ENCODE results near the gene LASP1.
"Not testable (repeated sequence)": the region's sequence is repeated elsewhere in the genome, so short reads cannot be mapped to it uniquely, and the experiment has no call there.

The LASP1 gene

DNA sequence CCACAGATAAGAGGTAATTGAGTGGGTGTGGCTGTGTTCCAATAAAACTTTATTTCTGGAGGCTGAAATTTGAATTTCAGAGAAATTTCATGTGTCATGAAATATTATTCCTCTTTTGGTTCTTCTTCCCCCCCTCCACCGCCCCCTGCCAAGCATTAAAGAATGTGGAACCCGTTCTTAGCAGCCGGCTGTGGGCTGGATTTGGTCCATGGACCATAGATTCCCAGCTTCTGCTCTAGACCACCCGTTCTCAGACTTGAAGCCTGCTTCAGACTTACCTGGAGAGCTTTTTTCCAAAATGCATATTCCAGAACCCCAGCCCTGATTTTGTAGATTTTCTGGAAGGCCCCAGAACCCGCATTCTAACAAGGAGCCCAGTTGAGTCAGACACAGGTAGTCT is 40.5 kb downstream of the LASP1 start:
- no peak for DNase-seq (ENCODE audit: low spot score)

DNA sequence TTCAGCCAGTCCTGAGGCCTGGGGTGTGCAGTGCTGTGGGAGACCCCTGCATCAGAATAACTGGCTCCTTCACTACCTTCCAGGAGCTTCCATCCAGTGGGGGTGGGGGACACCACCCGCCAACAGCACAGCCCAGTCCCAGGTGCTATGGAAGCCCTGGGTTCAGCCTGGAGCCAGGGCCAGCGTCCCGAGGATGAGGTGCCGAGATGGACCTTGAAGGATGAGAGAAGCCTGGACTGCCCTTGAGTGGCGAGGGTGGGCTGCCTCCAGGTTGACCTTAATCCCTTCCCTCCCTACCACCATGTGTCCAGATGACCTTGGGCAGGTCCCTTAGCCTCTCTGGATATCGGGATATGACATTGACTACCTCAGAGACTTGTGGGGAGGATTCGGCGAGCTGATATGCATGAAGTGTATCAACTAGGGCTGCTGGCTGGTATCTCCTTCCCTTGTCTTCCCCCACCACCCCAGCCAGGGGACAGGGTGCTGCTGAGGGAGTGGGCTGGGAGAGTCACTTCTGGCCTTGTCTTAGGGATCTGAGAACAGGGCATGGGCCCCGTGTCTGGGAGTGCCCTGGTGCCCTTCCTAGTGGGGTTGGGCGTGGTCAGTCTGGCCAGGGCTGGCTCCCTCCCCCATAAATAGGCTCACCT is 41.3 kb downstream of the LASP1 start:
- DNase-seq (ENCODE audit: low spot score), result no peak

DNA sequence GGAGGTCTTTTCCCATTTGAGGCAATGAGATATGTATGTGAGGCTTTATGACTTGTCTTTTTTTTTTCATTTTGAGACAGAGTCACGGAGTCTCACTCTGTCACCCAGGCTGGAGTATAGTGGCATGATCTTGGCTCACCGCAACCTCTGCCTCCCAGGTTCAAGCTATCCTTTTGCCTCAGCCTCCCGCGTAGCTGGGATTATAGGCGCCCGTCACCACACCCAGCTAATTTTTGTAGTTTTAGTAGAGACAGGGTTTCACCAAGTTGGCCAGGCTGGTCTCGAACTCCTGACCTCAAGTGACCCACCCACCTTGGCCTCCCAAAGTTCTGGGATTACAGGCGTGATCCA is 41.8 kb downstream of the LASP1 start:
- not testable (repeated sequence) for DNase-seq (ENCODE audit: low spot score)

DNA sequence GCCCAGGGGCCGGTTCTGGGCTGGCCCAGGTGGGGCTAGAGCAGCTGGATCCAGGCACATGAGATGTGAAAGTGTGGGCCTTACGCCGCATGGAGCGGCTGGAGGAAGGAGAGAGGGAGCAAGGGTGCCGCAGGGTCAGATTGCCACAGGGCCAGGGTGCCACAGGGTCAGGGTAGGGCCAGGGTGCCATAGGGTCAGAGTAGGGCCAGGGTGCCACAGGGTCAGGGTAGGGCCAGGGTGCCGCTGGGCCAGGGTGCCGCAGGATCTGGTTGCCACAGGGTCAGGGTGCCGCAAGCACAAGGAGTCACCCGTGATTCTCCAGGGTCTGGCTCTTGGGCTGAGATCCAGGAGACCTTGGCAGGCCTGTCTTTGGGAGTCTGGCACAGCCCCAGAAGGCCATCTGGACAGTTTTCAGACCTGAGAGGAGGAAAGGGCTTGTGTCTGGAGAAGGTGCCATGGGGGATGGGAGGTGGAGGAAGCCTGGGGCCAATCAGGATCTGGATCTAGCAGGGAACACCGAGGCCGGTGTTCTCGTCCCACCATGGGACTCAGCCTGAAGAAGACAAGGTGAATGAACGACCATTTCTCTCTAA is 42.5 kb downstream of the LASP1 start:
- DNase-seq (ENCODE audit: low spot score), result no peak

DNA sequence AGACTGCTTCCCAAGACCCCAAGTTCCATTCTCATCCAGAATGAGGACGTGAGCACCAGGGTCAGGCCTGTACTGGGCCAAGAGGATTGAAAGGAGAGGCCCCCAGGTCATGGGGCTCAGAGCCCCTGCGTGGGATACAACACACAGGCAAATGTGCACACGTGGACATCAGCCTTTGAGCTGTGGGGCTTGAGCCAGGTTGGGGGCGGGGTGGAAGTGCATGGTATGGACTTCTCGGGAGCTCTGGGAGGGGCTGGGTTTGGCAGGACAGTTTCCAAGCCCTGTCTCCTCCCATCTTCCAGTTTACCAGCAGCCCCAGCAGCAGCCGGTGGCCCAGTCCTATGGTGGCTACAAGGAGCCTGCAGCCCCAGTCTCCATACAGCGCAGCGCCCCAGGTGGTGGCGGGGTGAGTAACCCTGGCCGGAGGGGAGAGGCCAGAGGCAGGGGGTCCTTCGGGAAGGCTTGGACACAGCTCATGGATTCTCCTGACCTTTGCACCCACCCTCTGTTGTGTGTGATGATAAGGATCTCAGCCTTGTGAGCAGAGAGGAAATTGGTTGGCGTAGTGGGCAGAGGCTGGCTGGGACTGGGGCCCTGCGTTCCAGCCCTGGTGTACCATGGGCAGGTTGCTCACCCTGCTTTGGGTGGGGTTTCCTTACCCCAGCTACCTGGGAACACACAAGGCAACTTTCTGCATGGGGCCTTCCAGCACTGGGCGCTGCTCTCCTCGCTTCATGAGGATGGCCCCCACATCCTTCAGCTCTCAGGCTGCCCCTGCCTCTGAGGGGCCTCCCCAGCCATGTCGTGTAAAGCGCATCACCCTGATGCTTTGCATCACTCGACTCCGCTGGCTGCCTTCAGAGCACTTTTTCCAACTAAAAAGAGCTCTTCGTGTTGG is 45.1 kb downstream of the LASP1 start:
- no peak for DNase-seq (ENCODE audit: low spot score)

DNA sequence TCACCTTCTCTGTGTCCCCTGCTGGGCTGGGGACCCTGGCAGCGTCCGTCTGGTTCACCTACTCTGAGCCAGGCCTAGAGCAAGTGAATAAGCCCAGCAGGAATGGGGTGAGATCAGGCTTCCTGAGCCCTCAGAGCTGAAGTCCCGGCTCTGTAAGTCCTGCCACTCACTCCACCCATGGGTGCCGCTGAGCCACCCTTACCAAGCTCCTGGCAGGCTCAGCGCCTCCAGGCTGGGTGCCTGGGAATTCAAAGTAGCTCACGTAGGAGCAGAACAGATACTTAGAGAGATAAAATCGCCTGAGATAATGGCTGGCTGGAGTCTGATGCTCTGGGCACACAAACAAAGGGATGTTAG is 45.8 kb downstream of the LASP1 start:
- no peak for DNase-seq (ENCODE audit: low spot score)

DNA sequence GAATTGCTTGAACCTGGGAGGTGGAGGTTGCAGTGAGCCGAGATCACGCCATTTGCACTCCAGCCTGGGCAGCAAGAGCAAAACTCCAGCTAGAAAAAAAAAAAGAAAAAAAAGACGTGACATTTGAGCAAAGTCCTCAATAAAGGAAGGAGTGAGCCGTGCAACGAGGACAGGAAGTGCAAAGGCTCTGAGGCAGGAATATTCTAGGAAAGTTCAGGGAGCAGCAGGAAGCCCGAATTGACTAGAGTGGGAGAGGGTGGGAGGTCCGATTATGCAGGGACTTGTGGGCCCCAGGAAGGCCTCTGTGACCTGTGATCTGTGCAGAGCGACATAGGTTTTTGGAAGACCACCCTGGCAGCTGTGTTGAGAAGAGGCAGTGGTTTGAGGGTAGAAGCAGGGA is 46.9 kb downstream of the LASP1 start:
- no peak for DNase-seq (ENCODE audit: low spot score)

DNA sequence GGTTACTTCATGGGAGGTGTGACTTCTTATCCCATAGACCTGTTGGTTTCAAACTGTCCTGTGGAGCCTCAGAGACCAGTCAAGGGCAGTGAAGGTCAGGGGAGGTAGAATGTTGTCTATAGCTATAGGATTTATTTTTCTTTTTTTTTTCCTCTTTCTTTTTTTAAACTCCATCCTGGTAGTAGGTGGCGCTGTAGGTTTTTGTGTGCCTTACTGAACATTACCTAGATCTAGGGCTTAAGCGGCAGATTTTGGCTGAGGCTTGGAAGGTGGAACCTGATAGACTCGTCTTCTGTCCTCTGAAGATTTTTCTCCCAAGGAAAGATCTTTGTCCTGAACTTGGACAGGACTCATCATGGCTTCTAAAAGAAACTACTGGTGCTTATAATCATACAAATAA is 47.4 kb downstream of the LASP1 start:
- no peak for DNase-seq (ENCODE audit: low spot score)

DNA sequence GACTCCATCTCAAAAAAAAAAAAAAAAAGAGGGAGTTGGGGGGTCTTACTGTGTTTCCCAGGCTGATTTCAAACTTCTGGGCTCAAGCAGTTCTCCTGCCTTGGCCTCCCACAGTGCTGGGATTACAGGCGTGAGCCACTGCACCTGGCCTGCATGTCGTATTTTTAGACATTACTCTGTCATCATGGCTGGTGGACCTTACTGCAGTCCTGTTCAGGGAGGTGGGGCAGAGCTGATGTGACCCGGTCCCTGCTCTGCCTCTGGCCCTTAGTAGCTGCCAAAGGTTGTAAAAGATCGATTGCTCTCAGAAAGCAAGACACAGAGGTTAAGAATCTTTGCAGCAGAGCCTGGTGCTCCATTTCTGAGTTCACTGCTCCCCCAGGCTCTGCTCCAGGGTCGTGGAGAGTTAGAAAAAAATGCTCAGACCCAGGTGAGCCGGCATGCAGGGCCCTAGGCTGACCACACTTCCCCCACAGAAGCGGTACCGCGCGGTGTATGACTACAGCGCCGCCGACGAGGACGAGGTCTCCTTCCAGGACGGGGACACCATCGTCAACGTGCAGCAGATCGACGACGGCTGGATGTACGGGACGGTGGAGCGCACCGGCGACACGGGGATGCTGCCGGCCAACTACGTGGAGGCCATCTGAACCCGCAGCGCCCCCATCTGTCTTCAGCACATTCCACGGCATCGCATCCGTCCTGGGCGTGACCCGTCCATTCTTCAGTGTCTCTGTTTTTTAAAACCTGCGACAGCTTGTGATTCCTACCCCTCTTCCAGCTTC is 48.5 kb downstream of the LASP1 start:
- DNase-seq (ENCODE audit: low spot score), result no peak

DNA sequence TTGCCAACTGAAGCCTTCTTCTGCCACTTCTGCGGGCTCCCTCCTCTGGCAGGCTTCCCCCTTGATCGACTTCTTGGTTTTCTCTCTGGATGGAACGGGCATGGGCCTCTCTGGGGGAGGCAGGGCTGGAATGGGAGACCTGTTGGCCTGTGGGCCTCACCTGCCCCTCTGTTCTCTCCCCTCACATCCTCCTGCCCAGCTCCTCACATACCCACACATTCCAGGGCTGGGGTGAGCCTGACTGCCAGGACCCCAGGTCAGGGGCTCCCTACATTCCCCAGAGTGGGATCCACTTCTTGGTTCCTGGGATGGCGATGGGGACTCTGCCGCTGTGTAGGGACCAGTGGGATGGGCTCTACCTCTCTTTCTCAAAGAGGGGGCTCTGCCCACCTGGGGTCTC is 49.1 kb downstream of the LASP1 start:
- DNase-seq (ENCODE audit: low spot score), result no peak

DNA sequence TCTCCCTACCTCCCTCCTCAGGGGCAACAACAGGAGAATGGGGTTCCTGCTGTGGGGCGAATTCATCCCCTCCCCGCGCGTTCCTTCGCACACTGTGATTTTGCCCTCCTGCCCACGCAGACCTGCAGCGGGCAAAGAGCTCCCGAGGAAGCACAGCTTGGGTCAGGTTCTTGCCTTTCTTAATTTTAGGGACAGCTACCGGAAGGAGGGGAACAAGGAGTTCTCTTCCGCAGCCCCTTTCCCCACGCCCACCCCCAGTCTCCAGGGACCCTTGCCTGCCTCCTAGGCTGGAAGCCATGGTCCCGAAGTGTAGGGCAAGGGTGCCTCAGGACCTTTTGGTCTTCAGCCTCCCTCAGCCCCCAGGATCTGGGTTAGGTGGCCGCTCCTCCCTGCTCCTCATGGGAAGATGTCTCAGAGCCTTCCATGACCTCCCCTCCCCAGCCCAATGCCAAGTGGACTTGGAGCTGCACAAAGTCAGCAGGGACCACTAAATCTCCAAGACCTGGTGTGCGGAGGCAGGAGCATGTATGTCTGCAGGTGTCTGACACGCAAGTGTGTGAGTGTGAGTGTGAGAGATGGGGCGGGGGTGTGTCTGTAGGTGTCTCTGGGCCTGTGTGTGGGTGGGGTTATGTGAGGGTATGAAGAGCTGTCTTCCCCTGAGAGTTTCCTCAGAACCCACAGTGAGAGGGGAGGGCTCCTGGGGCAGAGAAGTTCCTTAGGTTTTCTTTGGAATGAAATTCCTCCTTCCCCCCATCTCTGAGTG is 49.6 kb downstream of the LASP1 start:
- DNase-seq (ENCODE audit: low spot score), result no peak

DNA sequence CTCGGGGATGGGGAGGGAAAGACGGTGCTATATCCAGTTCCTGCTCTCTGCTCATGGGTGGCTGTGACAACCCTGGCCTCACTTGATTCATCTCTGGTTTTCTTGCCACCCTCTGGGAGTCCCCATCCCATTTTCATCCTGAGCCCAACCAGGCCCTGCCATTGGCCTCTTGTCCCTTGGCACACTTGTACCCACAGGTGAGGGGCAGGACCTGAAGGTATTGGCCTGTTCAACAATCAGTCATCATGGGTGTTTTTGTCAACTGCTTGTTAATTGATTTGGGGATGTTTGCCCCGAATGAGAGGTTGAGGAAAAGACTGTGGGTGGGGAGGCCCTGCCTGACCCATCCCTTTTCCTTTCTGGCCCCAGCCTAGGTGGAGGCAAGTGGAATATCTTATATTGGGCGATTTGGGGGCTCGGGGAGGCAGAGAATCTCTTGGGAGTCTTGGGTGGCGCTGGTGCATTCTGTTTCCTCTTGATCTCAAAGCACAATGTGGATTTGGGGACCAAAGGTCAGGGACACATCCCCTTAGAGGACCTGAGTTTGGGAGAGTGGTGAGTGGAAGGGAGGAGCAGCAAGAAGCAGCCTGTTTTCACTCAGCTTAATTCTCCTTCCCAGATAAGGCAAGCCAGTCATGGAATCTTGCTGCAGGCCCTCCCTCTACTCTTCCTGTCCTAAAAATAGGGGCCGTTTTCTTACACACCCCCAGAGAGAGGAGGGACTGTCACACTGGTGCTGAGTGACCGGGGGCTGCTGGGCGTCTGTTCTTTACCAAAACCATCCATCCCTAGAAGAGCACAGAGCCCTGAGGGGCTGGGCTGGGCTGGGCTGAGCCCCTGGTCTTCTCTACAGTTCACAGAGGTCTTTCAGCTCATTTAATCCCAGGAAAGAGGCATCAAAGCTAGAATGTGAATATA is 50.8 kb downstream of the LASP1 start:
- DNase-seq (ENCODE audit: low spot score), result no peak

DNA sequence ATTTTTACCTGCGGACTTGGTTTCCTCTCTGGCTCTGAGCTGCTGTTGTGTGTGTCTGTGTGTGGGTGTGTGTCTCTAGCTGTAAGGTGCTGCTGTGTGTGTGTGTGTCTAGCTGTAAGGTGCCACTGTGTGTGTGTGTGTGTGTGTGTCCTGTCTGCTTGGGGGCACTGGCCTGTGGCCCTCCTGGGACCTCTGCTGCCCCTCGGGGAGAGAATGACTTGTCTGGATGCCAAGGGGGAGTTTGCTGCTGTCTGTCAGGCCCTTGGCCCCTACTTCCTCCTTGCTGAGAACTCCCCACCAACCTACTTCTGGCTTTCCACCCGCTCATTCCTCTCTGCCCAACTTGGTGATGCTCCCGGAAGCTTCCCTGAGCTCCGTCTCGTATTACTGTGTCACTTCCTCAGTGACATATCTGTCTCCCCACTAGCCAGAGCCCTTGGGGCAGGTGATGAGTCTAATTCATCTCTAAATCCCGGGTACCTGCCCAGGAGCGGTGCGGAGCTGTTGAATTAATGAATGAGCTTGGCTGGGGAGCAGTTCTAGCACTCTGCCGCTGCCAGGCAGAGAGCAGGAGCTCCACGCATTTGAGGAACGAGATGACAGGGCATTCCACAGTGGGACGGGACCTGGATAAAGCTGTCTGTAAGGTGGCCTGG is 52.0 kb downstream of the LASP1 start:
- DNase-seq (ENCODE audit: low spot score), result no peak

DNA sequence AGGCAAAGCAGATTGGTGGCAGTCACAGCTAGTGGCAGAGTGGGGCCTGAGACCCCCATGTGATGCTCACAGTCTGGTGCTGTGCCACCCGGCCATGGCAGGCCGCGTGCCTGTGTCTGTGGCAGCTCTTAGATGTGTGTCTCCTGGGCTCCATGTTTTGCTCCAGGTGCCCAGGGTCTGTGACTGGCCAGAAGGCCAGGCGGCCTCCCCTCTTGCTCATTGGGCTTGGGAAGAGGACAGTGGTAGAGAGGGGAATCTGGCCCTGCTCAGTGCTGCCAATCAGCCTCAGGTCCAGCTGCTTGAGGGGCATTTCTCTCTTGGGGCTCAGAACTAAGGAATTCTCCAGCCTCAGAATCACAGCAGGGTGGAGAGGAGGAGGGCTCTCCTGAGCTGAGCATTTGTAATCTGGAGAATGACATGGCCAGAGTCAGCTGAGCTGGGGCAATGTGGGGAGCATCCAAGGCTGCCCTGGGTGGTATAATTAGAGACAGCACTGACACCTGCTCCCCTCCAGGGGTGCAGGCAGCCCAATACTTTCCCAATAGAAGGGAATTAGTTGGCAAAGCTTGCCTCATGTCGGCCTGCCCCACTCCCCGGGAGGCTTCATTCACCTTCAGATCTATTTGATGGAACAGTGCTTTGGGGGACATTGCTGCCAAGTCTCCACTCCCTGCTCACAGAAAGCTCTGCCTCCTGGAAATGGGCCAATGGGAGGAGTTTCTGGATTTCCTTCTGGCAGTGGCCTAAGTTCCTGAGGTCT is 52.9 kb downstream of the LASP1 start:
- DNase-seq (ENCODE audit: low spot score), result peak; percentile 46

DNA sequence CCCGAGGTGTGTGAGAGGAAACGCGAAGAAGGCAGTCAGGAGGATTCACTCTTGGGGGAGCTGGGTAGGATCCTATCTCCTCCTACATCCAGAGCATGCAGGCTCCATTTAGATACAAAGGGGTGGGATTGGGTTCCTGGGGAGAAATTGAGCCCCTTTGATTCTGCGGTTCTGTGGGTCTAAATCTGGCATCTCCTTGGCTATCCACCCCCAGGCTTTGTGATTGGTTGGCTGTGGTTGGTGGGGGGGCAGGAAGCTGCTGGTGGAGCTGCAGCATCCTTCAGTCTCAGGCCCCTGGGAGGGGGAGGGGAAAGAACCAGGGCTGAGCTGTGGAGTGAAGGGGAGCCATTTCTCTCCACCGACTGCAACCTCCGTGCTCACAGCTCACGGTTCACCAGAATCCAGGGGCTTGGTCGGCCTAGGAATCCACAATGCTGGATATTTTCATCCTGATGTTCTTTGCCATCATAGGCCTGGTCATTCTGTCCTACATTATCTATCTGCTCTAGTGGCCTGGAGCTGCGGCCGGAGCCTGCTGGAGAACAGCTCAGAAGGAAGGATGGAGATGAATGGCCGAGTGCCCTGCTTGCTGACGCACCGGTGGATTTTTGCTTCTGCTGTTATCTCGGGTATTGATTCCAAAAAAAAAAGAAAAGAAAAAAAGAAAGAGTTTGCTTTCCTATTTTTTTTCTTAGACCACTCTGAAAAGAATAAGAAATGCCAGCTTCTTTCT is 55.6 kb downstream of the LASP1 start, which contains the start of gene LASP1NB:
Gene LASP1NB (plus strand): TSS at position 352 of the 733 bp plus-strand sequence.
- DNase-seq (ENCODE audit: low spot score), result no peak

DNA sequence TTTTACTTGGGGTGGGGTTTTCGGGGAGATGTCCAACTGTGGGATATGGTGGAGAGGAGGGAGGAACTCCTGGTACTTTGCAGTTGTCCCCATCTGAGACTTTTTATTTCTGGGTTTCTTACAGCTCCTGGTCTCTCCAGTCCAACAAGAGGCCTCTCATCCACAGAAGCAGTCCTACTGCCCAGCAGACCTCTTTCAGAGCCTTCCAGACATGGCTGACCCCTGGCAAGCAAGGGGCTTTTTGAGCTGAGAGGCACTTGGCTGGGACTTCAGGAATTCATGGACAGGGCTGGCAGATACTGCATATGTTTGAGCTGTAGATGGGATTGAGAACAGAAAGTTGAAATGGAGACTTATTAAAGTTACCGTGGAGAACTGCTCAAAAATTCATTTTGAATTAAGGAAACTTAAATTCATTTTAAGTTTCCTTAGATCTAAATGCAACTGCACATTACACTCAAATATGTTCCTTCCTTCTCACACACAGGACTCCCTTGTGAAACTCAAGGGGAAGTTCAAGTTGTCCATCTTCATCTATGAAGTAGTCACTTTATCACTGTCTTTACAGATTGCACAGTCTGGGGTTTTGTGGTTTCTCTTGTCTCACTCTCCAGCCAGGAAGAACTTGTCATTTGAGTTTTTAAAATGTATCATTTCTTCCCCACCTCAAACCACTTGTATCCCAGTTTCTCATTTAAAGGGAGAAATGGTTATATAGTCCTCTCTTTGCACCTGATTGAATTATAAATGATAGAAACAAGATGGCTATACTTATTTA is 56.6 kb downstream of the LASP1 start:
- no peak for DNase-seq (ENCODE audit: low spot score)

DNA sequence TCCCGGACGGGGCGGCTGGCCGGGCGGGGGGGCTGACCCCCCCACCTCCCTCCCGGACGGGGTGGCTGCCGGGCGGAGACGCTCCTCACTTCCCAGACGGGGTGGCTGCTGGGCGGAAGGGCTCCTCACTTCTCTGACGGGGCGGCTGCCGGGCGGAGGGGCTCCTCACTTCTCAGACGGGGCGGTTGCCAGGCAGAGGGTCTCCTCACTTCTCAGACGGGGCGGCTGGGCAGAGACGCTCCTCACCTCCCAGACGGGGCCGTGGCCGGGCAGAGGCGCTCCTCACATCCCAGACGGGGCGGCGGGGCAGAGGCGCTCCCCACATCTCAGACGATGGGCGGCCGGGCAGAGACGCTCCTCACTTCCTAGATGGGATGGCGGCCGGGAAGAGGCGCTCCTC is 60.9 kb downstream of the LASP1 start:
- not testable (repeated sequence) for DNase-seq (ENCODE audit: low spot score)

DNA sequence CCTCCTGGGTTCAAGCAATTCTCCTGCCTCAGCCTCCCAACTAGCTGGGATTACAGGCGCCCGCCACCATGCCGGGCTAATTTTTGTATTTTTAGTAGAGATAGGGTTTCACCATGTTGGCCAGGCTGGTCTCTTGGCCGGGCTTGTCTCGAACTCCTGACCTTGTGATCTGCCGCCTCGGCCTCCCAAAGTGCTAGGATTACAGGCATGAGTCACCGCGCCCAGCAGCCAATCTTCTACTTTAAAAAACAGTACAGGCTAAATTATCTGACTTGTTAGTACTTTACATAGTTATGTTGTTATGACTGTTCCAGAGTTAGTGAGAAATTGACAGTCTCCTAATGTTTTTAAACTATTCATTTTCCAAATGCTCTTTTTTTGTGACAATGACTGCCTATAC is 64.1 kb downstream of the LASP1 start:
- DNase-seq (ENCODE audit: low spot score), result not testable (repeated sequence)
